ENCODE data around the gene ARMC10.
"Not testable (repeated sequence)": the region's sequence is repeated elsewhere in the genome, so short reads cannot be mapped to it uniquely, and the experiment has no call there.

The ARMC10 gene

GRCh38 chr7:103129702-103130549, 55.0 kb downstream of the ARMC10 start:
- no peak for DNase-seq

- no peak for DNase-seq
Measured at GRCh38 chr7:103130901-103131624, 56.1 kb downstream of the ARMC10 start.

- no peak for DNase-seq
Measured at GRCh38 chr7:103132995-103133688, 58.2 kb downstream of the ARMC10 start.

- no peak for DNase-seq
Measured at GRCh38 chr7:103134836-103135554, 60.1 kb downstream of the ARMC10 start.

- DNase-seq = no peak
Measured at GRCh38 chr7:103140061-103140460, 65.1 kb downstream of the ARMC10 start.

GRCh38 chr7:103140685-103141084, 65.7 kb downstream of the ARMC10 start:
- no peak for DNase-seq

- no peak for DNase-seq
Measured at GRCh38 chr7:103141753-103142404, 66.9 kb downstream of the ARMC10 start.

- no peak for DNase-seq
Measured at GRCh38 chr7:103142494-103142893, 67.6 kb downstream of the ARMC10 start.

GRCh38 chr7:103143868-103144267, 68.9 kb downstream of the ARMC10 start:
- DNase-seq = no peak

- DNase-seq = not testable (repeated sequence)
Measured at GRCh38 chr7:103144754-103145153, 69.8 kb downstream of the ARMC10 start.

GRCh38 chr7:103148131-103148993, 73.4 kb downstream of the ARMC10 start:
- DNase-seq = no peak

Measured in COR-L47 (cell line).